PC-9 (cell line): ENCODE results near the gene CCNT2. TPM values are rescaled to one million over a fixed set of nuclear protein-coding genes. Genes with fewer than 3 reads are reported as not detected.

Source experiments
- BruUV-seq: library from RNA; stranded (reverse); fragments of 400-500 nt; replicated peaks from 2 replicates; lab custom pipeline; 2021; lab: Mats Ljungman, UMichigan
- CTCF ChIA-PET: fragments of 300-600 bp; sonication (Branson Sonifier 250); formaldehyde crosslinking; loops from one replicate; lab custom pipeline; 2022; ENCODE audit warnings: antibody characterized with exemption; lab: Charles Lee
- POLR2A ChIA-PET: fragments of 300-600 bp; sonication (Branson Sonifier 250); formaldehyde crosslinking; loops from one replicate; lab custom pipeline; 2022; ENCODE audit warnings: antibody characterized with exemption; ENCODE audit not compliant: unreplicated experiment; lab: Charles Lee
- DNase-seq, 2 experiments: peaks; one replicate each; pipeline versions ENCODE4 v3.0.0 to v3.0.0-alpha.2; 2015 to 2022; ENCODE audit warnings: mixed read lengths in 1 of 2
- H2AFZ ChIP-seq: fragments of 200-600 bp; sonication (generic); 2 replicates; pipeline ENCODE4 v1.8.1; 2017; ENCODE audit warnings: antibody characterized with exemption
- H3F3A ChIP-seq: fragments of 200-600 bp; sonication (generic); 2 replicates; pipeline ENCODE4 v1.8.1; 2017; ENCODE audit warnings: antibody characterized with exemption, mild to moderate bottlenecking, low read depth; ENCODE audit not compliant: insufficient read depth
- H3K27ac ChIP-seq: fragments of 200-600 bp; sonication (generic); 2 replicates; pipeline ENCODE4 v1.6.1; 2016; ENCODE audit warnings: mixed run types
- H3K27me3 ChIP-seq: fragments of 200-600 bp; sonication (generic); 2 replicates; pipeline ENCODE4 v1.6.1; 2016; ENCODE audit warnings: low read depth, mixed run types; ENCODE audit not compliant: insufficient read depth
- H3K36me3 ChIP-seq: fragments of 200-600 bp; sonication (generic); 2 replicates; pipeline ENCODE4 v1.6.1; 2016; ENCODE audit warnings: low read depth, mixed run types
- H3K4me1 ChIP-seq: fragments of 200-600 bp; sonication (generic); replicated peaks from 2 replicates; pipeline ENCODE4 v1.6.1; 2016; ENCODE audit warnings: mixed run types; ENCODE audit not compliant: insufficient read depth
- H3K4me2 ChIP-seq: fragments of 200-600 bp; sonication (generic); 2 replicates; pipeline ENCODE4 v1.6.1; 2017; ENCODE audit warnings: mixed run types
- H3K4me3 ChIP-seq: fragments of 200-600 bp; sonication (generic); 2 replicates; pipeline ENCODE4 v1.6.1; 2016; ENCODE audit warnings: mixed run types
- H3K79me2 ChIP-seq: fragments of 200-600 bp; sonication (generic); 2 replicates; pipeline ENCODE4 v1.6.1; 2017; ENCODE audit warnings: low read depth, mixed run types
- H3K9me2 ChIP-seq: fragments of 200-600 bp; sonication (generic); 2 replicates; pipeline ENCODE4 v1.8.1; 2017; ENCODE audit warnings: mild to moderate bottlenecking; ENCODE audit not compliant: insufficient read depth
- H3K9me3 ChIP-seq: fragments of 200-600 bp; sonication (generic); 2 replicates; pipeline ENCODE4 v1.8.1; 2016; ENCODE audit warnings: low read depth; ENCODE audit not compliant: insufficient read depth
- H4K20me1 ChIP-seq: fragments of 200-600 bp; sonication (generic); 2 replicates; pipeline ENCODE4 v1.8.1; 2017; ENCODE audit not compliant: insufficient read depth
- EZH2 ChIP-seq: fragments of 200-600 bp; sonication (generic); IDR thresholded peaks from 2 replicates; pipeline ENCODE4 v1.8.0; 2017; ENCODE audit warnings: antibody characterized with exemption, low read depth
- intact Hi-C: fragments of 100-400 bp; cut with micrococcal nuclease; formaldehyde crosslinking; loops from one replicate; pipeline ENCODE4 v1.10.0; 2022; ENCODE audit not compliant: unreplicated experiment
- total RNA-seq: library from RNA; stranded (reverse); gene quantifications from 2 replicates; pipeline ENCODE4 v1.2.3, GENCODE V29; 2021
- TF ChIP-seq, protein P1 (sequence below): fragments of 200-600 bp; sonication (generic); conservative IDR thresholded peaks from 2 replicates; pipeline ENCODE4 v1.6.1; 2017; ENCODE audit warnings: mixed run types, antibody characterized with exemption, mild to moderate bottlenecking, moderate library complexity

CCNT2 gene
- total RNA-seq, 1 experiment from 2014 or later: 26.2 TPM

DNA sequence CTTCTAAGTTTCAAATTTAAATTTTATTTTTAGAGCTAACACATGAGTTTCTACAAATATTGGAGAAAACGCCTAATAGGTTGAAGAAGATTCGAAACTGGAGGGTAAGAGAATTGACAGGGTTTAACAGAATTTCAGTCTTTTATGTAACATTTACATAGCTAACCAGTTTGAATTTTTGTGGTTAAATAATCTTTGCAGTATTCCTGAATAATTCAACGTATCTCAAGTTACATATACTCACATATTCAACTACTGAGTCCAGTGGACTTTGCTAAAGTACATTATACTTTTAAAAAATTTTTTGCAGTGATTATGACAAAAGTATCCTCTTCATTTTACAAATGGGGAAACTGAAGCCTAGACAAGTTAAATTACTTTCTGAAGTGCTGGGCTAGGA lies 34.0 kb downstream of the CCNT2 start:
- Histone ChIP-seq H3K9me3 (no peaks in the 10 kb centered on the region), H3K4me2 (no peak overlapping the region), H3K27me3 (no peaks in the 10 kb centered on the region), H3K79me2 (no peaks in the 10 kb centered on the region), H3K4me1 (no peaks in the 10 kb centered on the region), H4K20me1 (peaks cover 22% of the 10 kb centered on the region; the same call in 1 of the 2 replicates), H3F3A (peaks cover 6% of the 10 kb centered on the region; the same call in 1 of the 2 replicates), H3K9me2 (no peaks in the 10 kb centered on the region), H3K4me3 (no peak overlapping the region), H2AFZ (no peak overlapping the region), H3K27ac (no peak overlapping the region), H3K36me3 (peaks cover 27% of the 10 kb centered on the region)
- intact Hi-C loops: no loop called here
- TF ChIP-seq EZH2: no peak
- TF ChIP-seq, protein P1, sequence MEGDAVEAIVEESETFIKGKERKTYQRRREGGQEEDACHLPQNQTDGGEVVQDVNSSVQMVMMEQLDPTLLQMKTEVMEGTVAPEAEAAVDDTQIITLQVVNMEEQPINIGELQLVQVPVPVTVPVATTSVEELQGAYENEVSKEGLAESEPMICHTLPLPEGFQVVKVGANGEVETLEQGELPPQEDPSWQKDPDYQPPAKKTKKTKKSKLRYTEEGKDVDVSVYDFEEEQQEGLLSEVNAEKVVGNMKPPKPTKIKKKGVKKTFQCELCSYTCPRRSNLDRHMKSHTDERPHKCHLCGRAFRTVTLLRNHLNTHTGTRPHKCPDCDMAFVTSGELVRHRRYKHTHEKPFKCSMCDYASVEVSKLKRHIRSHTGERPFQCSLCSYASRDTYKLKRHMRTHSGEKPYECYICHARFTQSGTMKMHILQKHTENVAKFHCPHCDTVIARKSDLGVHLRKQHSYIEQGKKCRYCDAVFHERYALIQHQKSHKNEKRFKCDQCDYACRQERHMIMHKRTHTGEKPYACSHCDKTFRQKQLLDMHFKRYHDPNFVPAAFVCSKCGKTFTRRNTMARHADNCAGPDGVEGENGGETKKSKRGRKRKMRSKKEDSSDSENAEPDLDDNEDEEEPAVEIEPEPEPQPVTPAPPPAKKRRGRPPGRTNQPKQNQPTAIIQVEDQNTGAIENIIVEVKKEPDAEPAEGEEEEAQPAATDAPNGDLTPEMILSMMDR: no peak
- no TSS peak for BruUV-seq
- DNase-seq: no peak
- POLR2A ChIA-PET: no interaction called here
- CTCF ChIA-PET: no interaction called here

DNA sequence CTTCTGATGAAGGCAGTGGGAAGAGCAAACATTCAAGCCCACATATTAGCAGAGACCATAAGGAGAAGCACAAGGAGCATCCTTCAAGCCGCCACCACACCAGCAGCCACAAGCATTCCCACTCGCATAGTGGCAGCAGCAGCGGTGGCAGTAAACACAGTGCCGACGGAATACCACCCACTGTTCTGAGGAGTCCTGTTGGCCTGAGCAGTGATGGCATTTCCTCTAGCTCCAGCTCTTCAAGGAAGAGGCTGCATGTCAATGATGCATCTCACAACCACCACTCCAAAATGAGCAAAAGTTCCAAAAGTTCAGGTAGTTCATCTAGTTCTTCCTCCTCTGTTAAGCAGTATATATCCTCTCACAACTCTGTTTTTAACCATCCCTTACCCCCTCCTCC lies 35.4 kb downstream of the CCNT2 start:
- Histone ChIP-seq H3K27me3 (no peaks in the 10 kb centered on the region), H2AFZ (no peak overlapping the region), H3K27ac (no peak overlapping the region), H3K4me1 (no peaks in the 10 kb centered on the region), H3K9me2 (no peaks in the 10 kb centered on the region), H3K4me3 (no peak overlapping the region), H3K4me2 (no peak overlapping the region), H3K36me3 (peaks cover 27% of the 10 kb centered on the region), H3K79me2 (no peaks in the 10 kb centered on the region), H3K9me3 (no peaks in the 10 kb centered on the region), H4K20me1 (peaks cover 27% of the 10 kb centered on the region; the same call in 1 of the 2 replicates), H3F3A (peaks cover 6% of the 10 kb centered on the region; the same call in 1 of the 2 replicates)
- TF ChIP-seq, protein P1: no peak
- TF ChIP-seq EZH2: no peak
- BruUV-seq: no TSS peak
- intact Hi-C loops: no loop called here
- DNase-seq: no peak
- POLR2A ChIA-PET: no interaction called here
- CTCF ChIA-PET: no interaction called here

DNA sequence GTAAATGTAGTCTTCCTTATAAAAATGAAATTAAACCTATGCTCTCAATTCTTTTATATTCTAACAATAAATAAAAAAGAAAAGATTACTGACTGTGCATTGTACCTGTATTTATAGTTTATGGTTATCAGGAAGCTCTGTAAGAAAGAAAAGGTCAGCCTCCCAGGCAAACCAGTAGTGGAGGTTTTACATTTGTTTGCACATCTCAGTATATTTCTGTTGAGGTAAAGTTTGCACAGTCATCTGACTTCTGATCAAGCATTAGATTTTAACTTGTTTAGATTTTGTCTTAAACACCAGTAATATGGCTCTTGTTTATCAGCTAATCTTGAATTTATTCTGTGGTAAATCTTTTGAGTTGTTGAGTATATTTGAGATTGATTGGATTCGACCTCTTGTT lies 37.1 kb downstream of the CCNT2 start:
- intact Hi-C loops: no loop called here
- Histone ChIP-seq H3K4me3 (no peak overlapping the region), H3K79me2 (no peaks in the 10 kb centered on the region), H3F3A (peaks cover 4% of the 10 kb centered on the region; the same call in 1 of the 2 replicates), H2AFZ (no peak overlapping the region), H4K20me1 (peaks cover 23% of the 10 kb centered on the region; the same call in 1 of the 2 replicates), H3K27me3 (no peaks in the 10 kb centered on the region), H3K4me2 (no peak overlapping the region), H3K9me2 (no peaks in the 10 kb centered on the region), H3K9me3 (no peaks in the 10 kb centered on the region), H3K36me3 (peaks cover 21% of the 10 kb centered on the region; the same call in 1 of the 2 replicates), H3K27ac (no peak overlapping the region), H3K4me1 (no peaks in the 10 kb centered on the region)
- TF ChIP-seq, protein P1: no peak
- no peak for TF ChIP-seq EZH2
- CTCF ChIA-PET: no interaction called here
- no TSS peak for BruUV-seq
- POLR2A ChIA-PET: no interaction called here
- no peak for DNase-seq
